Measurements from ENCODE around the gene SETD3. TPM values are rescaled to one million over a fixed set of nuclear protein-coding genes. Genes with fewer than 3 reads are reported as not detected.

The SETD3 gene
- total and polyA plus RNA-seq, 2 donors (not counting 1 experiment from before 2014, with no cell fraction given): 11.0 to 32.1 TPM

- Histone ChIP-seq H3K9ac (ENCODE audit: low read length) (no peak overlapping the region), H2AFZ (ENCODE audit: insufficient read depth, low read depth, low read length, poor library complexity, severe bottlenecking) (no peak overlapping the region), H3K27me3 (replicated peaks in 1 of 4; ENCODE audit: control extremely low read depth in 1 of 4, control insufficient read depth in 3 of 4, insufficient read depth in 4 of 4, low read length in 3 of 4) (no peaks in the 10 kb centered on the region), H3K9me3 (ENCODE audit: control extremely low read depth in 1 of 3, control insufficient read depth in 2 of 3, insufficient read depth in 1 of 3, low read length in 2 of 3) (peaks cover 0 to 11% (median 7%) of the 10 kb centered on the region in 3 donors), H3K79me2 (ENCODE audit: control insufficient read depth, insufficient read depth, low read length) (peaks cover 13% of the 10 kb centered on the region), H3K4me2 (replicated peaks; ENCODE audit: low read depth, low read length, poor library complexity, severe bottlenecking) (no peak overlapping the region), H3K4me3 (ENCODE audit: control extremely low read depth in 1 of 5, extremely low read depth in 1 of 5, insufficient read depth in 1 of 5, low read depth in 2 of 5, low read length in 4 of 5) (no peak overlapping the region), H4K20me1 (ENCODE audit: control insufficient read depth, insufficient read depth, low read length, poor library complexity, severe bottlenecking) (no peaks in the 10 kb centered on the region), H3K4me1 (ENCODE audit: control insufficient read depth in 2 of 2, insufficient read depth in 2 of 2, low read length in 2 of 2) (peaks cover 6 to 16% of the 10 kb centered on the region in 2 donors), H3K27ac (ENCODE audit: low read length in 2 of 2) (no peak overlapping the region), H3K36me3 (replicated peaks in 1 of 2; ENCODE audit: control extremely low read depth in 1 of 2, control insufficient read depth in 1 of 2, extremely low read depth in 1 of 2, insufficient read depth in 2 of 2, low read length in 1 of 2) (peaks cover 1 to 32% of the 10 kb centered on the region in 2 experiments)
- no peak for ATAC-seq (ENCODE audit: low read depth)
- no peak for TF ChIP-seq EZH2 (IDR thresholded peaks at IDR 0.05; ENCODE audit: borderline replicate concordance, insufficient read depth, low read depth, low read length, poor library complexity, severe bottlenecking)
- intact Hi-C loops (cut with micrococcal nuclease): no loop called here
- Mint-ChIP-seq H3K9me3 (ENCODE audit: insufficient read depth) (peaks cover 6% of the 10 kb centered on the region), H3K4me1 (peaks cover 28% of the 10 kb centered on the region), H3K27ac (no peak overlapping the region), H3K27me3 (no peaks in the 10 kb centered on the region), H3K4me3 (no peak overlapping the region)
- ChIA-PET POLR2A (no interaction called here), CTCF (interaction anchor here (0.8 kb wide), 1 partner anchor 16 kb away, joined by 3 read pairs; no protein-coding TSS in a partner anchor)
- DNase-seq: no peak
- no CpG with 5 or more reads among the region's 3 CpGs for WGBS (ENCODE audit: insufficient coverage)
Observed at GRCh38 chr14:99431986-99432385, 48.7 kb downstream of the SETD3 start.

- peaks cover 0 to 11% (median 7%) of the 10 kb centered on the region in 3 donors for H3K9me3 ChIP-seq (ENCODE audit: control extremely low read depth in 1 of 3, control insufficient read depth in 2 of 3, insufficient read depth in 1 of 3, low read length in 2 of 3)
- H3K4me2 ChIP-seq (replicated peaks; ENCODE audit: low read depth, low read length, poor library complexity, severe bottlenecking): no peak overlapping the region
- peaks cover 27% of the 10 kb centered on the region for H3K4me1 Mint-ChIP-seq
- H3K27ac ChIP-seq (ENCODE audit: low read length in 2 of 2): no peak overlapping the region
- H3K27ac Mint-ChIP-seq: no peak overlapping the region
- no peak overlapping the region for H3K9ac ChIP-seq (ENCODE audit: low read length)
- peaks cover 6% of the 10 kb centered on the region in 2 donors for H3K4me1 ChIP-seq (ENCODE audit: control insufficient read depth in 2 of 2, insufficient read depth in 2 of 2, low read length in 2 of 2)
- H3K27me3 Mint-ChIP-seq: no peaks in the 10 kb centered on the region
- WGBS (ENCODE audit: insufficient coverage): 19% methylated on average over 6 of the region's 7 CpGs
- intact Hi-C loops (cut with micrococcal nuclease): no loop called here
- POLR2A ChIA-PET: no interaction called here
- H3K4me3 Mint-ChIP-seq: no peak overlapping the region
- H3K27me3 ChIP-seq (replicated peaks in 1 of 4; ENCODE audit: control extremely low read depth in 1 of 4, control insufficient read depth in 3 of 4, insufficient read depth in 4 of 4, low read length in 3 of 4): no peaks in the 10 kb centered on the region
- no peaks in the 10 kb centered on the region for H4K20me1 ChIP-seq (ENCODE audit: control insufficient read depth, insufficient read depth, low read length, poor library complexity, severe bottlenecking)
- H2AFZ ChIP-seq (ENCODE audit: insufficient read depth, low read depth, low read length, poor library complexity, severe bottlenecking): no peak overlapping the region
- TF ChIP-seq CTCF (IDR thresholded peaks at IDR 0.05) (peak; percentile 73), EZH2 (IDR thresholded peaks at IDR 0.05; ENCODE audit: borderline replicate concordance, insufficient read depth, low read depth, low read length, poor library complexity, severe bottlenecking) (no peak)
- DNase-seq (peak; percentile 53), ATAC-seq (ENCODE audit: low read depth) (peak; percentile 78)
- H3K9me3 Mint-ChIP-seq (ENCODE audit: insufficient read depth): peaks cover 6% of the 10 kb centered on the region
- no peak overlapping the region for H3K4me3 ChIP-seq (ENCODE audit: control extremely low read depth in 1 of 5, extremely low read depth in 1 of 5, insufficient read depth in 1 of 5, low read depth in 2 of 5, low read length in 4 of 5)
- peaks cover 13% of the 10 kb centered on the region for H3K79me2 ChIP-seq (ENCODE audit: control insufficient read depth, insufficient read depth, low read length)
- peaks cover 1 to 24% of the 10 kb centered on the region in 2 experiments for H3K36me3 ChIP-seq (replicated peaks in 1 of 2; ENCODE audit: control extremely low read depth in 1 of 2, control insufficient read depth in 1 of 2, extremely low read depth in 1 of 2, insufficient read depth in 2 of 2, low read length in 1 of 2)
- CTCF ChIA-PET: interaction anchor here (1.6 kb wide), 1 partner anchor 15 kb away, joined by 4 read pairs; no protein-coding TSS in a partner anchor
Observed at GRCh38 chr14:99430491-99430890, 50.2 kb downstream of the SETD3 start.
